ENCODE measurements around the gene PADI2. TPM values are rescaled to one million over a fixed set of nuclear protein-coding genes. Genes with fewer than 3 reads are reported as not detected.

PADI2 gene
- total RNA-seq, 1 experiment from 2014 or later = 27.7 TPM

- H3K27ac ChIP-seq (ENCODE audit: low read depth, low read length, poor library complexity, severe bottlenecking) = no peak overlapping the region
These were observed 74.1 kb downstream of the PADI2 start for GRCh38 chr1:17045150-17045549.

GRCh38 chr1:17043676-17044075, 75.6 kb downstream of the PADI2 start:
- no peak overlapping the region for H3K4me3 ChIP-seq (ENCODE audit: low read depth, low read length, poor library complexity, severe bottlenecking)
- H3K27me3 ChIP-seq (replicated peaks; ENCODE audit: insufficient read depth, low read depth, low read length, poor library complexity) = no peaks in the 10 kb centered on the region
- H3K9me3 ChIP-seq (ENCODE audit: low read depth, low read length, poor library complexity, severe bottlenecking) = no peaks in the 10 kb centered on the region
- H3K36me3 ChIP-seq (ENCODE audit: insufficient read depth, low read length, poor library complexity, severe bottlenecking) = peaks cover 53% of the 10 kb centered on the region
- H3K4me1 ChIP-seq (ENCODE audit: insufficient read depth, low read length, poor library complexity, severe bottlenecking) = peaks cover 8% of the 10 kb centered on the region
- intact Hi-C loops (cut with micrococcal nuclease; ENCODE audit: unreplicated experiment) = loop anchor here (10.0 kb wide), 1 partner anchor 419 kb away; no protein-coding TSS in a partner anchor
- ChIA-PET POLR2A (ENCODE audit: low non-redundant PET) (no interaction called here), CTCF (no interaction called here)
- TF ChIP-seq CTCF (conservative IDR thresholded peaks at IDR 0.05; ENCODE audit: low read depth, low read length) (no peak), EZH2 (IDR thresholded peaks at IDR 0.05; ENCODE audit: borderline replicate concordance, low read depth, low read length, poor library complexity, severe bottlenecking) (no peak)
- H3K27ac ChIP-seq (ENCODE audit: low read depth, low read length, poor library complexity, severe bottlenecking) = no peak overlapping the region
- BruUV-seq (replicated peaks) = no TSS peak
- no peak for DNase-seq (ENCODE audit: low spot score)

More at GRCh38 chr1:17045150-17045549, 74.1 kb downstream of the PADI2 start:
- BruUV-seq (replicated peaks) = no TSS peak
- H3K9me3 ChIP-seq (ENCODE audit: low read depth, low read length, poor library complexity, severe bottlenecking) = no peaks in the 10 kb centered on the region
- peaks cover 8% of the 10 kb centered on the region for H3K4me1 ChIP-seq (ENCODE audit: insufficient read depth, low read length, poor library complexity, severe bottlenecking)
- H3K36me3 ChIP-seq (ENCODE audit: insufficient read depth, low read length, poor library complexity, severe bottlenecking) = peaks cover 51% of the 10 kb centered on the region
- no peak overlapping the region for H3K4me3 ChIP-seq (ENCODE audit: low read depth, low read length, poor library complexity, severe bottlenecking)
- ChIA-PET CTCF (interaction anchor here (1.7 kb wide), 1 partner anchor 93 kb away, joined by 12 read pairs; no protein-coding TSS in a partner anchor), POLR2A (ENCODE audit: low non-redundant PET) (no interaction called here)
- no peak for TF ChIP-seq CTCF (conservative IDR thresholded peaks at IDR 0.05; ENCODE audit: low read depth, low read length)
- TF ChIP-seq EZH2 (IDR thresholded peaks at IDR 0.05; ENCODE audit: borderline replicate concordance, low read depth, low read length, poor library complexity, severe bottlenecking) = no peak
- DNase-seq (ENCODE audit: low spot score) = no peak
- no peaks in the 10 kb centered on the region for H3K27me3 ChIP-seq (replicated peaks; ENCODE audit: insufficient read depth, low read depth, low read length, poor library complexity)
- intact Hi-C loops (cut with micrococcal nuclease; ENCODE audit: unreplicated experiment) = loop anchor here (10.0 kb wide), 1 partner anchor 420 kb away; no protein-coding TSS in a partner anchor

GRCh38 chr1:17040135-17040534, 79.1 kb downstream of the PADI2 start:
- no peak overlapping the region for H3K4me3 ChIP-seq (ENCODE audit: low read depth, low read length, poor library complexity, severe bottlenecking)
- DNase-seq (ENCODE audit: low spot score) = no peak
- no peaks in the 10 kb centered on the region for H3K27me3 ChIP-seq (replicated peaks; ENCODE audit: insufficient read depth, low read depth, low read length, poor library complexity)
- no peak overlapping the region for H3K27ac ChIP-seq (ENCODE audit: low read depth, low read length, poor library complexity, severe bottlenecking)
- intact Hi-C loops (cut with micrococcal nuclease; ENCODE audit: unreplicated experiment) = loop anchor here (10.0 kb wide), 1 partner anchor 415 kb away; no protein-coding TSS in a partner anchor
- no peaks in the 10 kb centered on the region for H3K4me1 ChIP-seq (ENCODE audit: insufficient read depth, low read length, poor library complexity, severe bottlenecking)
- BruUV-seq (replicated peaks) = no TSS peak
- TF ChIP-seq CTCF (conservative IDR thresholded peaks at IDR 0.05; ENCODE audit: low read depth, low read length) (no peak), EZH2 (IDR thresholded peaks at IDR 0.05; ENCODE audit: borderline replicate concordance, low read depth, low read length, poor library complexity, severe bottlenecking) (no peak)
- no peaks in the 10 kb centered on the region for H3K9me3 ChIP-seq (ENCODE audit: low read depth, low read length, poor library complexity, severe bottlenecking)
- CTCF ChIA-PET = no interaction called here
- H3K36me3 ChIP-seq (ENCODE audit: insufficient read depth, low read length, poor library complexity, severe bottlenecking) = peaks cover 64% of the 10 kb centered on the region
- POLR2A ChIA-PET (ENCODE audit: low non-redundant PET) = no interaction called here
